Lower lobe of right lung (tissue), 2 donors: ENCODE data around the gene NFXL1. TPM values are rescaled to one million over a fixed set of nuclear protein-coding genes. Genes with fewer than 3 reads are reported as not detected.

ENCODE experiments used
- ATAC-seq, 2 donors: fragments of 200-7000 bp; cut with Tn5 transposase; one replicate each; pipeline ENCODE4 v1.9.1; 2020 to 2022; ENCODE audit warnings: mild to moderate bottlenecking in 2 of 2, moderate library complexity in 2 of 2
- DNase-seq: peaks from one replicate; pipeline ENCODE4 v3.0.0-alpha.2; 2020
- H3K27ac ChIP-seq: fragments of 200-600 bp; one replicate; pipeline ENCODE4 v1.8.0; 2022
- H3K27me3 ChIP-seq: fragments of 200-600 bp; one replicate; pipeline ENCODE4 v1.8.0; 2022; ENCODE audit warnings: low read depth
- H3K36me3 ChIP-seq: fragments of 200-600 bp; one replicate; pipeline ENCODE4 v1.8.0; 2022; ENCODE audit warnings: mild to moderate bottlenecking
- H3K4me1 ChIP-seq: fragments of 200-600 bp; one replicate; pipeline ENCODE4 v1.8.0; 2022
- H3K4me3 ChIP-seq: fragments of 200-600 bp; one replicate; pipeline ENCODE4 v1.8.0; 2022; ENCODE audit warnings: mild to moderate bottlenecking
- H3K9me3 ChIP-seq: fragments of 200-600 bp; one replicate; pipeline ENCODE4 v1.8.0; 2022
- intact Hi-C: fragments of 100-400 bp; cut with DNase I; formaldehyde crosslinking; loops from one replicate; pipeline ENCODE4 v1.11.0; 2022
- total RNA-seq: library from RNA; stranded (reverse); fragmentation: NEBNext Ultra II Directional; extraction: Animal tissue kit (Norgen Biotek cat#: 25700); gene quantifications from one replicate; pipeline ENCODE4 v1.2.1, GENCODE V29; 2021
- TF ChIP-seq, protein P1 (sequence below): fragments of 200-600 bp; IDR thresholded peaks from one replicate; pipeline ENCODE4 v1.8.0; 2022; ENCODE audit warnings: antibody characterized with exemption, mild to moderate bottlenecking
- donor health status: DM: no; HTN: yes; CAD: no; lungs with severe emphysema.

The NFXL1 gene
- total RNA-seq, 1 donor from 2014 or later = 13.4 TPM

DNA sequence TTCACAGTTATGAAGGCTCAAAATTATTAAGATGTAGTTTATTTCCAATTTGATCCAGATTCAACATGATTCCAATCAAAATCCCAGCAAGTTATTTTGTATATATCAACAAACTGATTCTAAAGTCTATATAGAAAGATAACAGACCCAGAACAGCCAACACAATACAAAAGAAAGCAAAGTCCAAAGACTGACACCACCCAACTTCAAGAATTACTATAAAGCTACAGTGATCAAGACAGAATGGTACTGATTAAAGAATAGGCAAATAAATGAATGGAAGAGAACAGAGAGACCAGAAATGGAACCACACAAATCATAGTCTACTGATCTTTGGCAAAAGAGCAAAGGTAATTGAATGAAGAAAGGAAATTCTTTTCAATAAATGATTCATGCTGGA lies 34.9 kb downstream of the NFXL1 start:
- Histone ChIP-seq H3K9me3 (no peaks in the 10 kb centered on the region), H3K4me3 (no peak overlapping the region), H3K4me1 (no peaks in the 10 kb centered on the region), H3K36me3 (peaks cover 78% of the 10 kb centered on the region), H3K27me3 (no peaks in the 10 kb centered on the region), H3K27ac (no peak overlapping the region)
- no peak for ATAC-seq
- intact Hi-C loops = no loop called here
- TF ChIP-seq, protein P1, sequence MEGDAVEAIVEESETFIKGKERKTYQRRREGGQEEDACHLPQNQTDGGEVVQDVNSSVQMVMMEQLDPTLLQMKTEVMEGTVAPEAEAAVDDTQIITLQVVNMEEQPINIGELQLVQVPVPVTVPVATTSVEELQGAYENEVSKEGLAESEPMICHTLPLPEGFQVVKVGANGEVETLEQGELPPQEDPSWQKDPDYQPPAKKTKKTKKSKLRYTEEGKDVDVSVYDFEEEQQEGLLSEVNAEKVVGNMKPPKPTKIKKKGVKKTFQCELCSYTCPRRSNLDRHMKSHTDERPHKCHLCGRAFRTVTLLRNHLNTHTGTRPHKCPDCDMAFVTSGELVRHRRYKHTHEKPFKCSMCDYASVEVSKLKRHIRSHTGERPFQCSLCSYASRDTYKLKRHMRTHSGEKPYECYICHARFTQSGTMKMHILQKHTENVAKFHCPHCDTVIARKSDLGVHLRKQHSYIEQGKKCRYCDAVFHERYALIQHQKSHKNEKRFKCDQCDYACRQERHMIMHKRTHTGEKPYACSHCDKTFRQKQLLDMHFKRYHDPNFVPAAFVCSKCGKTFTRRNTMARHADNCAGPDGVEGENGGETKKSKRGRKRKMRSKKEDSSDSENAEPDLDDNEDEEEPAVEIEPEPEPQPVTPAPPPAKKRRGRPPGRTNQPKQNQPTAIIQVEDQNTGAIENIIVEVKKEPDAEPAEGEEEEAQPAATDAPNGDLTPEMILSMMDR = no peak
- DNase-seq = no peak

DNA sequence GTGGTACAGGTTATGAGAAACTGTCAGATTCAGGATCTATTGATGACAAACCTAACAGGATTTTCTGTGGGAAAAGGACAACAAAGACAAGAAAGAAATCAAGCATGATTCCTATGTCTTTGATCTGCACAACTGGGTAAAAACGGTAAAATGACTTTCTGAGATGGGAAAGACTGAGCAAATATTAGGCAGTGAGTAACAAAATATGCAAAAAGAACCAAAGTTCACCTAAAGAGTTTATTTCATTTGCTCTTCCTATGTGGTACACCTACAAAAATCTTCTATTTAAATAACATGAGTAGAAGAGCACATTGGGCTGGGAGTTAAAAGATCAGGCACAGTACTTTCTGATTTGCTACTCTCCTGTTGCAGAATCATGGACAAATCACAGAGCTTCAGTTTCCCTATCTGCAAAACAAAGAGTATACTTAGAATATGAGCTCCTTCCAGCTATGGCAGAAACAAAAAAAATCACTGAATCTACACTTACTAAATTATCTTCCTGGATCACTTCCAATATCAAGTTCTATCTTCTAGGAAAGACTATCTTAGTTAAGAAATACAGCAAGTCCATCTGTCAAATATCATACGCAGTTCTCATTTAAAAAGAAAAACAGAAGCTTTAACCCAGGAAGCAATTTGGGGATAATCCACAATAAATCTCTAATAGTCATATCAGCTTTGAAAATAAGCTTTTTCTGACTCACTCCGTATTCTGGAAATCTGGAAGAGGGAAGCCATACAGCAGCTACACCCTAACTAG lies 37.4 kb downstream of the NFXL1 start:
- Histone ChIP-seq H3K27ac (no peak overlapping the region), H3K4me1 (no peaks in the 10 kb centered on the region), H3K27me3 (no peaks in the 10 kb centered on the region), H3K36me3 (peaks cover 75% of the 10 kb centered on the region), H3K4me3 (no peak overlapping the region), H3K9me3 (peaks cover 9% of the 10 kb centered on the region)
- TF ChIP-seq, protein P1 = no peak
- DNase-seq (no peak), ATAC-seq (no peak)
- intact Hi-C loops = no loop called here

DNA sequence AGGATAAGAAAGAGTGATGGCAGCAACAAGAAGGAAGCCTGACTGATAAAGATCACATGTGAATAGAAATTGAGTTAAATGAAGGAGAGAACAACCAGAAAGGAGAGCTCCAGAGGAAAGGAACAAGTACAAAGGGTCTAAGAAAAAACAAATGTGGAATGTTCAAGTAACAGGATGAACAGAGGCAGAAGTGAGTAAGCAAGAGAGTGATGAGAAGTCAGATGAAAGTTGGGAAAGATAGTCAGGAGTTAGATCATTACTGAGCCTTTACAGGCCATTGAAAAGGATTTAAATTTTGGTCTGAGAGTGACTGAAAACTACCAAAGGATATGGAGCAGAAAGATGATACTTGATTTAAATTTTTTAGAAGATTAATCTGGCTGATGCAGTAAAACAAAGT lies 38.1 kb downstream of the NFXL1 start:
- Histone ChIP-seq H3K36me3 (peaks cover 69% of the 10 kb centered on the region), H3K4me1 (no peaks in the 10 kb centered on the region), H3K27ac (no peak overlapping the region), H3K9me3 (peaks cover 9% of the 10 kb centered on the region), H3K27me3 (no peaks in the 10 kb centered on the region), H3K4me3 (no peak overlapping the region)
- intact Hi-C loops = no loop called here
- TF ChIP-seq, protein P1 = no peak
- ATAC-seq = no peak
- DNase-seq = no peak

DNA sequence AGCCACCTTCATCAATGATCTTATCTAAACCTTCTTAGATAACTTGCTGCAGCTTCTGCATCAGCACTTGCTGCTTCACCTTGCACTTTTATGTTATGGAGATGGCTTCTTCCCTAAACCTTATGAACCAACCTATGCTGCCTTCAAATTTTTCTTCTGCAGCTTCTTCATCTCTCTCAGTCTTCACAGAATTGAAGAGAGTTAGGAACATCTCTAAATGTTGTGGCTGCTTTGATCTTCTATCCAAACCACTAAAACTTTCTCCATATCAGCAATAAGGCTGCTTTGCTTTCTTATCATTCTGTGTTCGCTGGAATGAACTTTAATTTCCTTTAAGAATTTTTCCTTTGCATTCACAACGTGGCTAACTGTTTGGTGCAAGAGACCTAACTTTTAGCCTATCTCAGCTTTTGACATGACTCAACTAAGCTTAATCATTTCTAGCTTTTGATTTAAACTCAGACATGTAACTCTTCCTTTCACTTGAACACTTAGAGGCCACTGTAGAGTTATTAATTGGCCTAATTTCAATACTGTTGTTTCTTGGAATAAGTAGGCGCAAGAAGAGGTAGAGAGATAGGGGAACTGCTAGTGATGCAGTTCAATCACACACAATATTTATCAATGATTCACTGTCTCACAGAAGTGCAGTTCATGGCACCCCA lies 40.4 kb downstream of the NFXL1 start:
- TF ChIP-seq, protein P1 = no peak
- no peak overlapping the region for H3K27ac ChIP-seq
- H3K4me3 ChIP-seq = no peak overlapping the region
- intact Hi-C loops = no loop called here
- H3K9me3 ChIP-seq = peaks cover 9% of the 10 kb centered on the region
- DNase-seq (no peak), ATAC-seq (no peak)
- H3K4me1 ChIP-seq = no peaks in the 10 kb centered on the region
- no peaks in the 10 kb centered on the region for H3K27me3 ChIP-seq
- H3K36me3 ChIP-seq = peaks cover 63% of the 10 kb centered on the region

DNA sequence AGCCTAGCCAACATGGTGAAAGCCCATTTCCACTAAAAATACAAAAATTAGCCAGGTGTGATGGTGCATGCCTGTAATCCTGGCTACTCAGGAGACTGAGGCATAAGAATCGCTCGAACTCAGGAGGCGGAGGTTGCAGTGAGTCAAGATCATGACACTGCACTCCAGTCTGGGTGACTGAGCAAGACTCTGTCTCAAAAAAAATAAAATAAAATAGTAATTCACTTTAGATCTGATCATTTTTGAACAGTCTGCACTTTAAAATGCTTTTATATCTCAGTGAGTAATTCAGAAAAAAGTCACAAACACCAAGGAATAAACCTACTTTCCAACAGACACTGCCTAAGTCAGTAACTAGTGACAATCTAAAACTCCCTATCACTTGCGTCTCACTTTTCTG lies 50.9 kb downstream of the NFXL1 start:
- peaks cover 4% of the 10 kb centered on the region for H3K36me3 ChIP-seq
- intact Hi-C loops = no loop called here
- H3K4me1 ChIP-seq = no peaks in the 10 kb centered on the region
- ATAC-seq (no peak), DNase-seq (no peak)
- H3K4me3 ChIP-seq = no peak overlapping the region
- H3K9me3 ChIP-seq = no peaks in the 10 kb centered on the region
- no peak overlapping the region for H3K27ac ChIP-seq
- TF ChIP-seq, protein P1 = no peak
- H3K27me3 ChIP-seq = no peaks in the 10 kb centered on the region
